GM13976 (cell line): ENCODE results near the gene TMPRSS2.

Source experiments
- DNase-seq: peaks from one replicate; pipeline ENCODE4 v3.0.0; 2012; ENCODE audit warnings: low spot score
- in situ Hi-C: fragments of 300-500 bp; cut with MboI; formaldehyde crosslinking; loops from one replicate; pipeline ENCODE4 v1.12.0; 2022; ENCODE audit warnings: low sequenced_read_pairs, mixed read lengths, inconsistent platforms; ENCODE audit not compliant: unreplicated experiment
- TF ChIP-seq, protein P1 (sequence below): IDR thresholded peaks from 2 replicates; pipeline ENCODE4 v1.5.1; 2012; ENCODE audit warnings: borderline replicate concordance, mild to moderate bottlenecking; ENCODE audit not compliant: insufficient read depth; ENCODE audit errors: extremely low read depth, missing control alignments, control extremely low read depth

Gene TMPRSS2

DNA sequence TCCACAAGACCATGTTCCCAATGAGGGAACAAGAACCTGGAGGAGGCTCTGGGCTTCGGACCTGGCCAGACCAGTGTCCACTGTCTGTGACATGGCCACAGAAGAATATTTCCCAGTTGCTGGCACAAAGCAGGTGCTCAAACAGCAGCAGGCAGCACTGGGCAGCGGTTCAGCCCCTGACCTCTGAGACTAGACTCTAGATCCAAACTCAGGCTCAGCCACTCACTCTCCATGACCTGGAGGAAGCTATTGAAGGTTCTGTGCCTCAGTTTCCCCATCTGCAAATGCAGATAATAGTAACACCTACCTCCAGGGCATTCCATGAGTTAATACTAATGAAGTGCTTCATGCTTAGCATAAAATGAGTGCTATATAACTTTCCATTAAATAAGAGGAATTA lies 8.0 kb downstream of the TMPRSS2 start:
- in situ Hi-C loops, result no loop called here
- TF ChIP-seq, protein P1, sequence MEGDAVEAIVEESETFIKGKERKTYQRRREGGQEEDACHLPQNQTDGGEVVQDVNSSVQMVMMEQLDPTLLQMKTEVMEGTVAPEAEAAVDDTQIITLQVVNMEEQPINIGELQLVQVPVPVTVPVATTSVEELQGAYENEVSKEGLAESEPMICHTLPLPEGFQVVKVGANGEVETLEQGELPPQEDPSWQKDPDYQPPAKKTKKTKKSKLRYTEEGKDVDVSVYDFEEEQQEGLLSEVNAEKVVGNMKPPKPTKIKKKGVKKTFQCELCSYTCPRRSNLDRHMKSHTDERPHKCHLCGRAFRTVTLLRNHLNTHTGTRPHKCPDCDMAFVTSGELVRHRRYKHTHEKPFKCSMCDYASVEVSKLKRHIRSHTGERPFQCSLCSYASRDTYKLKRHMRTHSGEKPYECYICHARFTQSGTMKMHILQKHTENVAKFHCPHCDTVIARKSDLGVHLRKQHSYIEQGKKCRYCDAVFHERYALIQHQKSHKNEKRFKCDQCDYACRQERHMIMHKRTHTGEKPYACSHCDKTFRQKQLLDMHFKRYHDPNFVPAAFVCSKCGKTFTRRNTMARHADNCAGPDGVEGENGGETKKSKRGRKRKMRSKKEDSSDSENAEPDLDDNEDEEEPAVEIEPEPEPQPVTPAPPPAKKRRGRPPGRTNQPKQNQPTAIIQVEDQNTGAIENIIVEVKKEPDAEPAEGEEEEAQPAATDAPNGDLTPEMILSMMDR, result no peak

DNA sequence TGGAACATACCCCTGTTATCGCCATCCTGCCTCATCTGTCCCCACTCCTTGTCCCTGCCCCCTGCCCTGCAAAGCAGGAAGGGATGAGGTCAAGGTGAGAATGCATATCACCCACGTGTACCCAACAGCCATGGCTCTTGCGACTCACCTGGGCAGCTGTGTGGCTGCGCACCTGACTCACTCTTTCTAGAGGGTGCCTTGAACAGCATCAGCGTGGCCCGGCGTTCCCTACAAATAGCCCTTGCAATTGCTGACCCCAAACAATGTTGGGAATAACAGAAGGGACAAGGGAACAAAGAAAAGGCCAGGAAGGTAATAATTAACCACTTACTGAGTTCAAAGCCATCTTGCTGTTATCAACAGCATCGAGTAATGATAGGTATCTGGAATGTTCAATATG lies 10.2 kb downstream of the TMPRSS2 start:
- no peak for DNase-seq
- in situ Hi-C loops, result no loop called here
- TF ChIP-seq, protein P1, result no peak

More for the DNA sequence above, 8.0 kb downstream of the TMPRSS2 start:
- no peak for DNase-seq

DNA sequence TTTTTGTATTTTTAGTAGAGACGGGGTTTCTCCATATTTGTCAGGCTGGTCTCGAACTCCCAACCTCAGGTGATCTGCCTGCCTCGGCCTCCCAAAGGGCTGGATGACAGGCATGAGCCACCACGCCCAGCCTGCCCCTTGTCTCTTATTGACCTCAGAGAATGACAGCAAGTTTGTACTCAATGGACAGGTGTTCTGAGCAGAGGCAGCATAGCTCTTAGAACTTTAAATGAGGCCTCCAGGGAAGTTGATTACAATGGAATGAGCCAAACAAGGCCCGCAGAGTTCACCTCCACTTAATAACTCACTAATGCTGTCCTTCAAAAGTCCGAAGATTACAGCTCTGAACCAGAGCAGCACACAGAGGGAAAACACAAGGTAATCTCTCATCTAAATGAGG lies 10.9 kb downstream of the TMPRSS2 start:
- DNase-seq, result no peak
- in situ Hi-C loops, result no loop called here
- TF ChIP-seq, protein P1, result no peak

DNA sequence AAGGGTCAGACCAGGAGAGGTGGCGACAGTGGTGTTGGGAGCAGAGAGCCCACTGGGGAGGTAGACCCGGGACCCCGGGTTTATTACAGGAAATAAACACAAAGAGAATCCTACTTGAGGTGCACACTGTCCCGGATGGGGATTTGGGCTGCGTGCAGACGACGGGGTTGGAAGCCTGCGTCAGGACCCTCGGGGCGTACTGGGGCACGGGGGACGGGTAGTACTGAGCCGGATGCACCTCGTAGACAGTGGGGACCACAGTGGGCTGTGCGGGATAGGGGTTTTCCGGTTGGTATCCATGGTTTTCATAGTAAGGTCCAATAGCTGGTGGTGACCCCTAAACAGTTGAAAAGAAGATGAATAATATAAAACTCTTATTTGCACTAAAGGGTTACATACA lies 13.7 kb downstream of the TMPRSS2 start:
- DNase-seq, result no peak
- TF ChIP-seq, protein P1, result no peak
- in situ Hi-C loops, result no loop called here

DNA sequence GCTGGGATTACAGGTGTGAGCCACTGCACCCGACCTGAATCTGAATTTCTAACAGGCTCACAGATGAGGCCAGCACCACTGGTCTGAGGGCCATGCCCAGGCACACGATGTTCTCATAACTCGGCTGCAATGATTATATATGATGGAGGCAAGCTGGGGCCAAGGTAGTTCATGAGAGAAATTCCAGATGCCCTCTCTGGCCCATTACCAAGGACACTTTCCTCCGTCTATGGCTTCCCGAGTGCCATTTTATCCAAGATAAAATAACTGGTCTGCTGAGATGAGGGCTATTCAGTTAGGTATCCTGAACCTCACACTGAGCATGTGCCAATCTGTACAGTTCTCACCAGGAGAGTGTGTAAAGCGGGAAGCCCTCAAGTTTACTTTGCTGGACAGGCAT lies 16.5 kb downstream of the TMPRSS2 start:
- in situ Hi-C loops, result no loop called here
- DNase-seq, result no peak
- TF ChIP-seq, protein P1, result no peak

DNA sequence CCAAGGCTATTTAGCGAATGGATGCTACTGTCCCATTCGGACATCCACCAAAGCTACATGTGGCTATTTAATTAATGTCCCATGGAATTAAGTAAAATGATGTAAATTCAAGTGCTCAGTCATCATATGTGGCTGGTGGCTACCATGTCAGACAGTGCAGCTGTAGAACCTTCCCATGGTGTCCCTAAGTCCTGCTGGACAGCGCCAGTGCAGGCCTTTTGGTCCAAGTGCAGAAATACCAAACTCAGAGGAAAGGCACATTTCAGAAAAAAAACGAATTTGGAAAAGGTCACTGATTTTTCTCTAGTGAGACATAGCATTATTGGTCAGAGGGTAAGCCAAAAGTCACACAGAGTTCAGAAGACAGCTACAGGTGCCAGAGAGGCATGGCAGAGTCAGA lies 17.6 kb downstream of the TMPRSS2 start:
- TF ChIP-seq, protein P1, result no peak
- DNase-seq, result no peak
- in situ Hi-C loops, result no loop called here

DNA sequence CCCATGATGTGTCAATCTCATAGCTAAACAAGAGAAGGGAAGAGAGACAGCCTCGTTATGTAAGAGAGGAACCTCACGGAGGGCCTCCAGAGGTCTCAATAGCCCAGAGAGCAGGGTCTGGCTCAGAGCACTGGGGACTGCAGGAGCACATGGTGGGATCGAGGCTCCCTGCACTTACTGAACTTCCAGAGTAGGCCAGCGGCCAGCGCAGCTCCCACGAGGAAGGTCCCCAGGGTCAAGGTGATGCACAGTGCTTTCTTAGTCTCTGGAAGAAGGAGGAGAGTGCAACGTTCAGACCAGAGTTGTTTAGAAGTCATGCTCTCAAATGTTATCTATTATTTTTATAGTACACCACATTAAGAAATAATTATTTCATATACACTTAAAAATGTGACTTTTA lies 18.6 kb downstream of the TMPRSS2 start:
- in situ Hi-C loops, result no loop called here
- no peak for DNase-seq
- TF ChIP-seq, protein P1, result no peak
